ENCODE measurements around the gene MCAT.

The MCAT gene, protein sequence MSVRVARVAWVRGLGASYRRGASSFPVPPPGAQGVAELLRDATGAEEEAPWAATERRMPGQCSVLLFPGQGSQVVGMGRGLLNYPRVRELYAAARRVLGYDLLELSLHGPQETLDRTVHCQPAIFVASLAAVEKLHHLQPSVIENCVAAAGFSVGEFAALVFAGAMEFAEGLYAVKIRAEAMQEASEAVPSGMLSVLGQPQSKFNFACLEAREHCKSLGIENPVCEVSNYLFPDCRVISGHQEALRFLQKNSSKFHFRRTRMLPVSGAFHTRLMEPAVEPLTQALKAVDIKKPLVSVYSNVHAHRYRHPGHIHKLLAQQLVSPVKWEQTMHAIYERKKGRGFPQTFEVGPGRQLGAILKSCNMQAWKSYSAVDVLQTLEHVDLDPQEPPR

DNA sequence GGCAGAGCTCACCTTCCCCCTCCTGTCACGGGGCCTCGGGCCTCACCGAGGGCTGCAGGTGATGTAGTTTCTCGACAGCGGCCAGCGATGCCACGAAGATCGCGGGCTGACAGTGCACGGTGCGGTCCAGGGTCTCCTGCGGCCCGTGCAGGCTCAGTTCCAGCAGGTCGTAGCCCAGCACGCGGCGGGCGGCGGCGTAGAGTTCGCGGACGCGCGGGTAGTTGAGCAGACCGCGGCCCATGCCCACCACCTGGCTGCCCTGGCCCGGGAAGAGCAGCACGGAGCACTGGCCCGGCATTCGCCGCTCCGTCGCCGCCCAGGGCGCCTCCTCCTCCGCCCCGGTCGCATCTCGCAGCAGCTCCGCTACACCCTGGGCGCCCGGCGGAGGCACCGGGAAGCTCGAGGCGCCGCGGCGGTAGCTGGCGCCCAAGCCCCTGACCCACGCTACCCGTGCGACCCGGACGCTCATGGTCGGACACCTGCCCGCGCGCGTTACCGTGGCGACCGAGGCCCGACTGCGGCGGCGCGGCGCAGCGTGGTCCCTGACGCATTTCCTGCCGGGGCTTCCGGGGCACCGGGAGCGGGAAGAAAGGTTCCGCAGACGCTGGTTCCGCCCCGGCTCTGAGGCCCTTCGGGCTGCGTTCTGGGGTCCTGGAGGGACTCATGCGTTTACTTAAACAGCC, at the start of gene MCAT:
Gene MCAT, minus strand, starts transcription at position 519 of the 683 bp plus-strand sequence. Its CDS starts 50 bp downstream, at position 469.
- peak; percentile 39; the same call in 1 of the 2 replicates for TF ChIP-seq POLR2A (IDR thresholded peaks at IDR 0.05; ENCODE audit: low read depth, low read length)
- DNase-seq (ENCODE audit: insufficient read length, low spot score) (peak; percentile 73), FAIRE-seq (no peak)

DNA sequence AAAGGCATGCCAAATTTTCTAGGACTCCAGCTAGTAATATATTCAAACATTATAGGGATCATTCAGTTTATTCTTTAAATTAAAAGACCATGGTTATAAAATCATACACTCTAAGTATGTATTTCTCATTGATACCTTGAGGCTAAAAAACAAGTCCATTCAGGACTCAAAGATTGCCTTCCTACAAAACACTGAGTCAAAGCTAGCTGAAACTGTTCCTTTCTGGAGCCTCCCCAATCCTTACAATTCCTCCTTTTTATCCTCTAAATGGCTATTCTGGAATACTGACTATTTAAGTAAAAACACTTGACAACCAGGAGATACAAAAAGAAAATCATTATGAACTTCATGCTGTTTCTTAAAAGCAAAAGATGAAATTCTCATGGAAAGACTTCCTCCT, 48.6 kb upstream of the MCAT start:
- no peak for TF ChIP-seq POLR2A (IDR thresholded peaks at IDR 0.05; ENCODE audit: low read depth, low read length)
- DNase-seq (ENCODE audit: insufficient read length, low spot score) (no peak), FAIRE-seq (no peak)

DNA sequence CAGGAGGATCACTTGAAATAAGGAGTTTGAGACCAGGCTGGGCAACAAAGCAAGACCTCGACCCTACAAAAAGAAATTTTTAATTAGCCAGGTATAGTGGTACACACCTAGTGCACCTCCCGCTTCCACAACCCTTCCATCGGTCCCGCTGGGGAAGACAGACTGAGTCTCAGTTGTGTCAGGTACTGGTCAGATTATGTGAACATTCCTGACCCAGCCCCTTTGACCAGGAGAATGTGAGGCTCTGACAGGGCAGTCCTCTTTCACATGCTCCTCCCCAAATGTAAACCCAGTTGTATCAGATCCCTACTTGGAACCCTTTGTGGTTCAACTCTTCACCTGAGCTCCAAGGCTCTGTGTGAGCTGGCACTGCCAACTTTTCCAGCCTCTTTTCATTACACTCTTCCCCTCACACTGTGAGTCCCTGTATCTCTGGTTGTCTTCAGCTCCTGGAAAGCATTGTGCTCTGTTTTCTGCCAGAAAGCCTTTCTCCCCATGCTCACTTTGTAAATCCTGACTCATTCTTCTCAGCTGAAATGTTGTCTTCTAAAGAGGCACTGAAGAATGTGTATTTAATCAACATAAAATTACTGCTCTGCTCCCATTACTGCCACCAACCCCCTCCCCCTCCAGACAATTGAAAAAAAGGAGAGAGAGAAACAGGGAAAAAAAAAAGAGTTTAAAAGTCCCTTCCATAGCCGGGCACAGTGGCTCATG, 45.8 kb upstream of the MCAT start:
- FAIRE-seq (no peak), DNase-seq (ENCODE audit: insufficient read length, low spot score) (no peak)
- no peak for TF ChIP-seq POLR2A (IDR thresholded peaks at IDR 0.05; ENCODE audit: low read depth, low read length)

DNA sequence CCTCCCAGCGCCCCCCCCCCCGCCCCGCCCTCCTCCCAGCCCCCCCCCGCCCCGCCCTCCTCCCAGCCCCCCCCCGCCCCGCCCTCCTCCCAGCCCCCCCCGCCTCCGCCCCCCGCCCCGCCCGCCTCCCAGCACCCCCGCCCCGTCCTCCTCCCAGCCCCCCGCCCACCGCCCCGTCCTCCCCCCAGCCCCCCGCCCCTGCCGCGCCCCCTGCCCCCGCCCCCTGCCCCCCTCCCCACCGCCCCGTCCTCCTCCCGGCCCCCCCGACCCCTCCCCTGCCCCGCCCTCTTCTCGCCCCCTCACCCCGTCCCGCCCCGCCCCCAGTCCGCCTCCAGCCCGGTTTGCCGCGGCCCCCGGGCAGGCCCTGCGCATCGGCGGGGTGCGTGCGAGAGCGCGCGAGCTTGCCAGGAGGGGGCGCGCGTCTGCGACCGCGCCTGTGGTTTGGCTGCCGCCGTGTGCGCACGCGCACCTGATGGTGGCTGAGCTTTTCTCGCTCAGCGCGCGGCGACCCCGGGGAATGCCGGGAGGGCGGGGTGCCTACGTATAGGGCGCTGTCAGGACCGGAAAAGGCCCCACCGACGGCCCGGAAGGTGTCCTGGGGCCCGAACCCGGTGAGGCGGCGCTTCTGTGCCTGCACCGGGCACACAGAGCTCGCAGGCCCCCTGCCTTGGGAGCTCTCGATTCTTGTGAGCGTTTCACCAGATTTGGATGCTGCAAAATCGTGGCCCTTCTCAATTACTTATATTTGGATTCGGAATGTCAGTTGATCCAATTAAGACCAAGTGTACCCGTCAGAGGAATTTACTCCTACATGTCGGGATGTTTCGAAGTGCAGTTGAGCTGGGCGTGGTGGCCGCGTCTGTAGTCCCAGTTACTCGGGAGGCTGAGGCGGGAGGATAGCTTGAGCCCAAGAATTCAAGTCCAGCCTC, 44.2 kb upstream of the MCAT start:
- FAIRE-seq (peak; percentile 38), DNase-seq (ENCODE audit: insufficient read length, low spot score) (peak; percentile 91)
- peak; percentile 69 for TF ChIP-seq POLR2A (IDR thresholded peaks at IDR 0.05; ENCODE audit: low read depth, low read length)

DNA sequence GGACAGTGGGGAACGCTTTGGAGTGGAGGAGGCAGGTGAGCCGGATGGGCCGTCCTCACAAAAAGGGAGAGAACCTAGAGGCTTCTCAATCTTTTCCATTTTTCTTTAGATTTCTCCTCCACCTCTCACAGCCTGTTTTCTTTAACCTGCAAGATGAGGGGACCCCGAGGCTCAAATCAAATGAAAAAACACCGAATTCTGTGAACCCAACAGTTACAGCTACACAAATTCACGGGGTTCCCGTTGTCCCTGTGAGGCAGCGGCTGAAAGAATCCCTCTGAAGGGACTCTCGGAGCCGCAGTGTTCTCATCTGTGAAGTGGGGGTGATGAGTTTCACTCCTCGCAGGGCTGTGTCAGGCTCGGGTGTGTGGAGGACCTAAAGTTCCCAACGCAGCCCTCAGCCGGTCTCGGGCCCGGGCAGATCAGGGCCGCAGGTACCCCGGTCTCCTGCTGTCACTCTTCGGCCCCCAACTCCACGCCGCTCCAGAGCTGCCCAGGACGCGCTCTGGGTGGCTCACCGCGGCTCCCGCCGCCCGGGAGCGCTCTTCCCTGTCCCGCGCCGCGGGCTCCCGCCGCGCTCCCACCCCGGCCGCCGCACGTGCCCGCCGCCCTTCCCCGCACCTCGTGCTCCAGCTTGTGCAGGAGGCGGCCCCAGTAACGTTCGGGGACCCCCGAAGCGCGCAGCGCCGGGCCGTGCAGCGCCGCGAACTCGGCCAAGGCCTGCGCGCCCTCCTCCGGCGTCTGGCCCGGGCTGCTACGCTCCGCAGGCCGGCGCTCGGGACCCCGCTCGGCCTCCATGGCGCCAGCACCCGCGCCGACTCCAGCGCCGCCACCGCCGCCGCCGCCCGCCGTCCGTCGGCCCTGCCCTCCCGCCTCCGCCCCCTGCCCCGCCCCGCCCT, 43.3 kb upstream of the MCAT start, which contains the start of gene TTLL12:
Gene TTLL12, minus strand, starts transcription at position 863 of the 899 bp plus-strand sequence. Its CDS starts 65 bp downstream, at position 798.
- DNase-seq (ENCODE audit: insufficient read length, low spot score) (no peak), FAIRE-seq (no peak)
- TF ChIP-seq POLR2A (IDR thresholded peaks at IDR 0.05; ENCODE audit: low read depth, low read length), result peak; percentile 73

DNA sequence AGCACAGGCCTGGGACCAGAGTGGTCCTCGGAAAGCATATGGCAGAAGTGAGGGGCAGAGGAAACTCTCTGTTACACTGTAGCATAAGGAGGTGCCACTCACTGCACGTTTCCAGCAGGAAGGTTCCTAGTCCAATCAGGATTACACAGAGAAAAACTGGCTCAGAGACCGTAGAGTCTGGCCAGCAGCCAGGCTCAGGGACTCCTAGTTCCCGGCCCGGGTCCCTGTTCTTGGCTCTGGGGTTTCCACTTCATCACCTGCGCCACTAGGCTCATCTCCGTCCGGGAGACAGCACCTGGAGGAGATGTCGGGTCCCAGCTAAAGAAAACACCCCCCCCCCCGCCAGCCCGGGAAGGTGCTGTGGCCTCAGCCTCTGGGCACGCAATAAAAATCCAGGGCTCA, 42.7 kb upstream of the MCAT start:
- no peak for TF ChIP-seq POLR2A (IDR thresholded peaks at IDR 0.05; ENCODE audit: low read depth, low read length)
- FAIRE-seq (no peak), DNase-seq (ENCODE audit: insufficient read length, low spot score) (no peak)

DNA sequence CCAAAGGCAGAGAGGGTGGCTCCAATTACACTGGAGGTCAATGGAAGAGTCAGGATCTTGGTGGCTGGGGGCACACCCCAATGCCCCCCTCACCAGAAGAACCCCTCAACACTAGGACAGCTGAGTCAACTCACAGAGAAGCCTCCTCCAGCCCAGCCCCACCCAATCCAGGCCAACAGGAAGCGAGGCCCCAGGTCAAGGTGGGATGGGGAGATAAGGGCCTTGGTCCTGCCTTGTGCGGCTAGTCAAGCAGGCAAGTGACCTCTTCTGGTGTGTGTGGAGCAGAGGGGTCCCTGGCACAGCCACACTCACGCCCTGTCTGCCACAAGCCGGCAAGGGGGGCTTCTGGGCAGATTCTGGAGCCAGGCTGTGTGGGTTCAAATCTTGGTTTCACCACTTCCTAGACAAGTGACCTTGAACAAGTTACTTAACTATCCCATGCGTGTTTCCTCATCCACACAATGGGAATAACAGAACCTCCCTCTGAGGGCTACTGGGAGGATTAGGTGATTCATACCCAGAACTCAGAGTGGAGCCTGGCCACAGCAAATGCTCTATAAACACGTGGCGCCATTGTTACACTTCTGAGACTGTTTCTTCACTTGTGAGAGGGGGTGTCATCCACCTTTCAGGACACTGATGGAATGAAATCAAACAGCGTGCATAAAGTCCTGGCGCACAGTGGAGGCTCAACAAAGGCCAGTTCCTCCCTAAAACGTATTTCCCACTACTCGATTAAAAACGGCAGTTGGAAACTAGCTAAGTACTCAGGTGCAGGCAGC, 40.5 kb upstream of the MCAT start:
- TF ChIP-seq POLR2A (IDR thresholded peaks at IDR 0.05; ENCODE audit: low read depth, low read length), result no peak
- no peak for DNase-seq (ENCODE audit: insufficient read length, low spot score)
- no peak for FAIRE-seq

DNA sequence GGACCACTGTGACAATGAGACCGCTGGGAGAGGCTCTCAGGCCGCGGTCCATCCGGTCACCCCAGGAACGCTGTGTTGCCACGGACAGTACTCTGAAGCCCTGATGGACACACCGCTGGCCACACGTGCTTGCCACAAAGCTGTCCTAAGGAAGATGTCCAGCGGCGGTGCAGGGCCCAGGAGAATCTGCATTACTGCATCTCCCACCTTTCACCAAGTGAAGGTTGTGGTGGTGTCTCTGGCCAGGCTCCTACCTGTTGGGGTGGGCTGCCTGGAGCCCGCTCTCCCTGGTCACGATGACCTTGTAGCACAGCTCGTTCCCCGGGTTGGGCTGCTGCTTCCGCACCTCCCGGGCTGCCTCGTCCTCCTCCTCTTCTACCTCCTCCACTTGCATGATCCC, 39.5 kb upstream of the MCAT start:
- TF ChIP-seq POLR2A (IDR thresholded peaks at IDR 0.05; ENCODE audit: low read depth, low read length), result no peak
- no peak for DNase-seq (ENCODE audit: insufficient read length, low spot score)
- no peak for FAIRE-seq

DNA sequence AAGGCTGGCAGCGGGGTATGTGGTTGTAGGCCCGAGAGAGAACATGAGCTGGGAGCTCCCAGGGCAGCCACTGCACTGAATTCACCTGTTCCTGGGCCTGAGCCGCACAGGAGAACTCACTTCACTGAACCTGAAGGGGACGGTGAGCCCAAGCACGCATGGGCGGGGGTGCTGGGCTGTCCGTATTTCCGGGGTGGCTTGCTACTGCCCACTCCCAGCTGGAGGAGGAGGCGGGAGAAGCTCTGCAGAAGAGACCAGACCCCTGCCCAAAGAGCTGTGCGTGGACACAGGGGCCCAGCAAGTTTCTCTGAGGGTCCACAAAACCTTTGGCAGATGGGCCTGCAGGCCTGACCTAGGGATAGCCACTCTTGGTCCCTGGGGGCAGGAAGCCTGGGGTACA, 38.9 kb upstream of the MCAT start:
- DNase-seq (ENCODE audit: insufficient read length, low spot score) (no peak), FAIRE-seq (no peak)
- no peak for TF ChIP-seq POLR2A (IDR thresholded peaks at IDR 0.05; ENCODE audit: low read depth, low read length)

DNA sequence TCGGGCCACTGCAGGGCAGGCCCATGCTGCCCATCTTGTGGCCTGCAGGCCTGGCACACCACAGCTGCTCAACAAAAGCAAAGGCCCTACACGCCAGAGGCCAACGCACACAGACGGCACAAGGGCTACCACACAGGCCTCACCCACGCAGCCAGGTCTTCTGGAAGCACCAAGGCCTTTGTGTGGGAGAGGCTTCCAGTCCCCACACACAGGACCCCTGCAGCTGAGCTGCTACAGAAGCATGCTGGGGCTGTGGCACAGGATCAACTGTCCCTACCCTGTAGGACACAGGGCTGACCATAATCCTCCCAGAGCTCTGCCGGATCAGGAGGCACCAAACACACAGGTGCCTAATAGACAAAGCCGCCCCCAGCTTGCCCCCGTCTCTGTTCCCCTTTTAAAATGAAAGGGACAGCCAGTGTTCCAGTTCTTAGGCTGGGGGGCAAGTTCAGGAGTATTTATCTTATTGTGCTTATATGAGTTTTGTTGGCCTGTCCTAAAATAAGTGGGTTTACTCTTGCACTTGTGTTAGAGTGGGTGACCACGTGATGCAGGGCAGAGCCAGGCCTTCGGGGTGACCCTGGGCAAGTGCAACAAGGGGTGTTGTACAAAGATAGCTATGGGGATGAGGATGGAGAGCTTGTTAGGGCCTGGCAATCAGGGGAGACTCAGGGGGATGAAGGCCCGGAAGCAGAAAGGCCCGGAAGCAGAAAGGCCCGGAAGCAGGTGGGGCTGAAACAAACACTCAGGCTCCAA, 38.3 kb upstream of the MCAT start:
- TF ChIP-seq POLR2A (IDR thresholded peaks at IDR 0.05; ENCODE audit: low read depth, low read length), result no peak
- FAIRE-seq (no peak), DNase-seq (ENCODE audit: insufficient read length, low spot score) (no peak)

DNA sequence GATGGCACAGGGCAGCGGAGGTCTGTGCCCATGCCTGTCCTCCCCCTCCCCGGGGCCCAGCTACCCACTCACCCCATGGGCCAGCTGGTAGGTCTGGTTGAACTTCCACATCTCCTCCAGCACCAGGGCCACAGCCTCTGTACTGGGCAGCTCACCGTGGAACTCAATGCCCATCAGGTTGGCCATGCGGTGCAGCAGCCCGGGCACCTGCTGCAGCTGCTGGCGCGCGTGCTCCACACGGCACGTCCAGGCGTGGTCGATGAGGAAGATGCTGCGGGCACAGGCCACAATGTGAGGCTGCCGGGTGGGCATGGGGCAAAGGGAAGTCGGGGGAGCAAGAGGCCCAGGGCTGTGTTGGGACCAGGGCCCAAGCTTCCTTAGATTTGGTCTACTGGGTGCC, 37.5 kb upstream of the MCAT start:
- no peak for DNase-seq (ENCODE audit: insufficient read length, low spot score)
- TF ChIP-seq POLR2A (IDR thresholded peaks at IDR 0.05; ENCODE audit: low read depth, low read length), result no peak
- FAIRE-seq, result no peak

Data from H54 (cell line).